Parathyroid adenoma (tissue), 2 donors: ENCODE results near the gene ZNF778.
"Not testable (repeated sequence)": the region's sequence is repeated elsewhere in the genome, so short reads cannot be mapped to it uniquely, and the experiment has no call there.

ENCODE experiments used
- H2AFZ ChIP-seq: fragments of 300-600 bp; sonication (generic); one replicate; pipeline ENCODE4 v1.7.0; 2017; ENCODE audit warnings: antibody characterized with exemption, mild to moderate bottlenecking
- H3K27ac ChIP-seq: fragments of 300-600 bp; sonication (generic); one replicate; pipeline ENCODE4 v1.7.0; 2017
- H3K27me3 ChIP-seq: fragments of 300-600 bp; sonication (generic); one replicate; pipeline ENCODE4 v1.7.0; 2017; ENCODE audit warnings: low read length; ENCODE audit not compliant: control insufficient read depth, insufficient read depth
- H3K36me3 ChIP-seq: fragments of 300-600 bp; sonication (generic); one replicate; pipeline ENCODE4 v1.7.0; 2017; ENCODE audit warnings: low read length; ENCODE audit not compliant: control insufficient read depth, insufficient read depth
- H3K4me1 ChIP-seq: fragments of 300-600 bp; sonication (generic); one replicate; pipeline ENCODE4 v1.7.0; 2017; ENCODE audit warnings: control low read depth
- H3K4me2 ChIP-seq: fragments of 300-600 bp; sonication (generic); one replicate; pipeline ENCODE4 v1.7.0; 2017; ENCODE audit warnings: low read length
- H3K4me3 ChIP-seq: fragments of 300-600 bp; sonication (generic); one replicate; pipeline ENCODE4 v1.7.0; 2017; ENCODE audit warnings: low read depth, low read length
- H3K79me2 ChIP-seq: fragments of 300-600 bp; sonication (generic); one replicate; pipeline ENCODE4 v1.7.0; 2017; ENCODE audit warnings: control low read depth
- H3K9ac ChIP-seq: fragments of 300-600 bp; sonication (generic); one replicate; pipeline ENCODE4 v1.7.0; 2017; ENCODE audit warnings: mild to moderate bottlenecking
- H3K9me3 ChIP-seq: fragments of 300-600 bp; sonication (generic); one replicate; pipeline ENCODE4 v1.7.0; 2017; ENCODE audit warnings: low read length; ENCODE audit not compliant: control insufficient read depth
- TF ChIP-seq, protein P1 (sequence below): fragments of 300-600 bp; sonication (generic); IDR thresholded peaks from one replicate; pipeline ENCODE4 v1.7.0; 2017; ENCODE audit warnings: antibody characterized with exemption, mild to moderate bottlenecking
- donor health status: primary hyperparathyroidism.

The ZNF778 gene

GRCh38 chr16:89190150-89190958 is 27.1 kb upstream of the ZNF778 start:
- no peak overlapping the region for H3K9ac ChIP-seq
- H3K27me3 ChIP-seq = no peaks in the 10 kb centered on the region
- no peak overlapping the region for H2AFZ ChIP-seq
- no peaks in the 10 kb centered on the region for H3K9me3 ChIP-seq
- H3K79me2 ChIP-seq = no peaks in the 10 kb centered on the region
- no peak overlapping the region for H3K4me3 ChIP-seq
- no peak overlapping the region for H3K4me2 ChIP-seq
- H3K4me1 ChIP-seq = no peaks in the 10 kb centered on the region
- no peak overlapping the region for H3K27ac ChIP-seq
- TF ChIP-seq, protein P1, sequence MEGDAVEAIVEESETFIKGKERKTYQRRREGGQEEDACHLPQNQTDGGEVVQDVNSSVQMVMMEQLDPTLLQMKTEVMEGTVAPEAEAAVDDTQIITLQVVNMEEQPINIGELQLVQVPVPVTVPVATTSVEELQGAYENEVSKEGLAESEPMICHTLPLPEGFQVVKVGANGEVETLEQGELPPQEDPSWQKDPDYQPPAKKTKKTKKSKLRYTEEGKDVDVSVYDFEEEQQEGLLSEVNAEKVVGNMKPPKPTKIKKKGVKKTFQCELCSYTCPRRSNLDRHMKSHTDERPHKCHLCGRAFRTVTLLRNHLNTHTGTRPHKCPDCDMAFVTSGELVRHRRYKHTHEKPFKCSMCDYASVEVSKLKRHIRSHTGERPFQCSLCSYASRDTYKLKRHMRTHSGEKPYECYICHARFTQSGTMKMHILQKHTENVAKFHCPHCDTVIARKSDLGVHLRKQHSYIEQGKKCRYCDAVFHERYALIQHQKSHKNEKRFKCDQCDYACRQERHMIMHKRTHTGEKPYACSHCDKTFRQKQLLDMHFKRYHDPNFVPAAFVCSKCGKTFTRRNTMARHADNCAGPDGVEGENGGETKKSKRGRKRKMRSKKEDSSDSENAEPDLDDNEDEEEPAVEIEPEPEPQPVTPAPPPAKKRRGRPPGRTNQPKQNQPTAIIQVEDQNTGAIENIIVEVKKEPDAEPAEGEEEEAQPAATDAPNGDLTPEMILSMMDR = no peak
- H3K36me3 ChIP-seq = no peaks in the 10 kb centered on the region

DNA sequence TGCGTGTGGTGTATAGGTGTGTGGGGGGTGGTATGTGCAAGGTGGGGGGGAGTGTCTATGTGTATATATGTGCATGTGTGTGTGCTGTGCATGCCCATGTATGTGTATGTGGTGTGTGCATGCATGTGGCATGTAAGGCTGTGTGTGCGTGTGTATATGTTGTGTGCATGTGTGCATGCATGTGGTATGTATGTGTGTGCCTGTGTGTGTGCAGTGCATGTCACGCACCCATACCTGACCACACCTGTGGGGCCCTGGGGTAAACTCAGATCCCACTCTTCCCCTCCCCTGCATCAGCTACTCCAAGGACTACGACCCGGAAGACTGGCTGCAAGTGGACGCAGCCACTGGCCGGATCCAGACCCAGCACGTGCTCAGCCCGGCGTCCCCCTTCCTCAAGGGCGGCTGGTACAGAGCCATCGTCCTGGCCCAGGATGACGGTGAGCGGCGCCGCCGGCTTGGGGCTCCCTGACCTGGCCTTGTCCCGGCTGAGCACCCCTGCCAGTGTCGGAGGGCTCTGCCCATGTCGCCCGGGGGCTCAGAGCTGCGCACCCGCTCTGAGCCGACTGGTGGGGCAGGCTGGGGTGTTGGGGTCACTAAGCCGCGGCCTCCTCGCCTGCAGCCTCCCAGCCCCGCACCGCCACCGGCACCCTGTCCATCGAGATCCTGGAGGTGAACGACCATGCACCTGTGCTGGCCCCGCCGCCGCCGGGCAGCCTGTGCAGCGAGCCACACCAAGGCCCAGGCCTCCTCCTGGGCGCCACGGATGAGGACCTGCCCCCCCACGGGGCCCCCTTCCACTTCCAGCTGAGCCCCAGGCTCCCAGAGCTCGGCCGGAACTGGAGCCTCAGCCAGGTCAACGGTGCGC is 26.2 kb upstream of the ZNF778 start:
- H3K79me2 ChIP-seq = no peaks in the 10 kb centered on the region
- H3K9ac ChIP-seq = no peak overlapping the region
- H3K4me3 ChIP-seq = no peak overlapping the region
- no peak overlapping the region for H2AFZ ChIP-seq
- H3K36me3 ChIP-seq = no peaks in the 10 kb centered on the region
- H3K9me3 ChIP-seq = no peaks in the 10 kb centered on the region
- H3K4me2 ChIP-seq = no peak overlapping the region
- no peaks in the 10 kb centered on the region for H3K27me3 ChIP-seq
- no peaks in the 10 kb centered on the region for H3K4me1 ChIP-seq
- H3K27ac ChIP-seq = no peak overlapping the region
- TF ChIP-seq, protein P1 = no peak

- Histone ChIP-seq H3K27ac (no peak overlapping the region), H3K27me3 (no peaks in the 10 kb centered on the region), H3K79me2 (no peaks in the 10 kb centered on the region), H2AFZ (peak overlapping the region; percentile 65), H3K9me3 (no peaks in the 10 kb centered on the region), H3K4me3 (peak overlapping the region; percentile 14), H3K36me3 (no peaks in the 10 kb centered on the region), H3K4me1 (no peaks in the 10 kb centered on the region), H3K9ac (no peak overlapping the region), H3K4me2 (peak overlapping the region; percentile 75)
- TF ChIP-seq, protein P1 = no peak
Measured at GRCh38 chr16:89191901-89192185, 25.7 kb upstream of the ZNF778 start.

DNA sequence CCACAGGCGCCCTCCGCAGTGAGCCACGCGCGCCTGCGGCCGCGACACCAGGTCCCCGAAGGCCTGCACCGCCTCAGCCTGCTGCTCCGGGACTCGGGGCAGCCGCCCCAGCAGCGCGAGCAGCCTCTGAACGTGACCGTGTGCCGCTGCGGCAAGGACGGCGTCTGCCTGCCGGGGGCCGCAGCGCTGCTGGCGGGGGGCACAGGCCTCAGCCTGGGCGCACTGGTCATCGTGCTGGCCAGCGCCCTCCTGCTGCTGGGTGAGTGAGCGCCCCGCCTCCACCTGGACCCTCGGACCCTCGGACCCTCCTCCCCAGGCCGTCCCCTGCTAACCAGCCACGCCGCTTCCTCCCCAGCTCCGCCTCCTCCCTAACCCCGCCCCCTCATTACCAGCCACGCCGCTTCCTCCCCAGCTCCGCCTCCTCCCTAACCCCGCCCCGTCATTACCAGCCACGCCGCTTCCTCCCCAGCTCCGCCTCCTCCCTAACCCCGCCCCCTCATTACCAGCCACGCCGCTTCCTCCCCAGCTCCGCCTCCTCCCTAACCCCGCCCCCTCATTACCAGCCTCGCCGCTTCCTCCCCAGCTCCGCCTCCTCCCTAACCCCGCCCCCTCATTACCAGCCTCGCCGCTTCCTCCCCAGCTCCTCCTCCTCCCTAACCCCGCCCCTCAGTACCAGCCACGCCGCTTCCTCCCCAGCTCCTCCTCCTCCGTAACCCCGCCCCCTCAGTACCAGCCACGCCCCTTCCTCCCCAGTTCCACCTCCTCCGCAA is 25.1 kb upstream of the ZNF778 start:
- H3K4me3 ChIP-seq = peak overlapping the region; percentile 14
- H3K4me1 ChIP-seq, H3K27ac ChIP-seq: not testable (repeated sequence)

More for the DNA sequence above, 25.1 kb upstream of the ZNF778 start:
- not testable (repeated sequence) for H3K36me3 ChIP-seq, H3K79me2 ChIP-seq, H3K9me3 ChIP-seq, H3K27me3 ChIP-seq, H3K9ac ChIP-seq
- Histone ChIP-seq H3K4me2 (peak overlapping the region; percentile 75), H2AFZ (peak overlapping the region; percentile 65)
